Measurements from ENCODE around the gene FOXO1.
A peak's percentile ranks its signal among the peaks of the same experiment; 100 is the strongest.

FOXO1 gene

DNA sequence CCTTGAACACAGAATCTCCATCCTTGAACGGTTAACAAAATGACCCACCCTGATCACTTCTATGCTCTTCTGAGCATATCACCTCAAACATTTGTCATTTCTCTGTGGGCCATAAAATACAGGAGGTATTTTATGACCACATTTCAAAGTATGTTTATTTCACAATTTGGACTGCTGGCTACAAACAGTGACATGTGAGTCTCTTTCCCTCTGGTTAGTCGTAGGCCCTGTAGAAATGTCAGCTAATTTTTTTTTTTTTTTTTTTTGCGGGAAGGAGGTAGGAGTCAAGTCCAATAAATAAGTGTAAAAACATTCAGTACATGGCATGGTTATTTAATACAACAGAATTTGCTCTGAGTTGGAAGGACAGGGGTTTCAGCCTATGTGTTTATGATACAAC lies 70.7 kb downstream of the FOXO1 start:
- H3K4me3 Mint-ChIP-seq = no peak overlapping the region
- H3K27me3 Mint-ChIP-seq = no peaks in the 10 kb centered on the region
- H3K27ac Mint-ChIP-seq = peak overlapping the region; percentile 92
- H3K9me3 Mint-ChIP-seq = no peaks in the 10 kb centered on the region
- peaks cover 96% of the 10 kb centered on the region for H3K4me1 Mint-ChIP-seq (ENCODE audit: low read depth)
- H3K36me3 Mint-ChIP-seq (ENCODE audit: low read depth) = peaks cover 38% of the 10 kb centered on the region
- DNase-seq = no peak

DNA sequence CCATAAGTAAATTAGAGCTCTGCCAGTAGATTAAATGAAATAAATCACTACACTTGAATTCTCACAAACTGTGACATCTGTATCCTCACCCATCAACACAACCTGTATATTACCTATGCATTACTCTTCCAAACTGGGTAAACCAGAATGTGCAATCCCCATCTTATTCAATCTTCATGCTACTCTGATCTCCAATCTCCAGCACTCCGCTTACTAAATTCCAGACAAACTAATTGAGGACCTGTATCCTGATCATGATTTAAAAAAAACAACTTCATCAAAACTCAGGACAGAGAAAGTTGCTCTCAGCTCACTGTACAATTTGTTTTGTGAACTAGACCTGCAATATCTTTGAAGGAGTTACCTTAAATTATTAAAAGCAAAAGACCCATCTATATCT lies 74.4 kb downstream of the FOXO1 start:
- Mint-ChIP-seq H3K27ac (peak overlapping the region; percentile 56), H3K4me3 (no peak overlapping the region), H3K9me3 (no peaks in the 10 kb centered on the region), H3K36me3 (ENCODE audit: low read depth) (peaks cover 32% of the 10 kb centered on the region), H3K4me1 (ENCODE audit: low read depth) (peaks cover 96% of the 10 kb centered on the region), H3K27me3 (no peaks in the 10 kb centered on the region)
- DNase-seq = no peak

GRCh38 chr13:40591091-40591490 lies 75.3 kb downstream of the FOXO1 start:
- DNase-seq = no peak
- peak overlapping the region; percentile 87 for H3K27ac Mint-ChIP-seq
- H3K4me1 Mint-ChIP-seq (ENCODE audit: low read depth) = peaks cover 96% of the 10 kb centered on the region
- peaks cover 37% of the 10 kb centered on the region for H3K36me3 Mint-ChIP-seq (ENCODE audit: low read depth)
- H3K4me3 Mint-ChIP-seq = no peak overlapping the region
- H3K9me3 Mint-ChIP-seq = no peaks in the 10 kb centered on the region
- H3K27me3 Mint-ChIP-seq = no peaks in the 10 kb centered on the region

DNA sequence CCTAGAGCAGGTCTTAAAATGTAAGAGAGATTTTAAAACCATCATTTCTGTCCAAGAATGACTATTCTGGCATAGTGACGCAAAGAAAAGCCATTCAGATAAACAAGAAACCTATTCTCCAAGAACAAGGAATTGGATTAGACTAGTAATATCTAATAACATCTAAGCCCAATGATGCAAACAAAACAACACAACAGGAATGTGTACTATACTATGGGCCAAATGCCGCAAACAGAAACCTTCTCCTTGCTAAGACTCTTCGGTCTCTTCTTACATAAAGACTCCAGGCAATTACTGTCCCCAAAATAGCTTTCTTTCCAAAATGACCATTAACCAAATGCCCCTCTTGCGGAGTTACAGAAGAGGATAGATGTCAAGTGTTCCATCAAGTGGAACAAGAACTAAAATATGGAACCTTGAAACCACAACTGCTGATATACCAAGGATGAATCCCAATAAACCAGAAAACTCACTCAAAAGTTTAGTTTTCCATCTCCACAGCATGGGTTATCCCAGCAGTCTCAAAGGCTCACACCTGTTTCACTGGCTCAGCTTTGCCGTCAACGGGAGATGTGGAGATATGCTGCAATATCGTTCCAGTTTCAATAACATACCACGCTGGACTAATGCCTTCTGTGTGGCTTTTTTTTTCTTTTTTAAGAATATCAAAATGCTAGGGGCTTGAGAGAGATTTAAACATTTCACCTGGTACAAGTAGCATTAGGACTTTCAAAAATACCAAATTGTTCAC lies 76.2 kb downstream of the FOXO1 start:
- no peak for DNase-seq
- H3K9me3 Mint-ChIP-seq = no peaks in the 10 kb centered on the region
- H3K36me3 Mint-ChIP-seq (ENCODE audit: low read depth) = peaks cover 41% of the 10 kb centered on the region
- peak overlapping the region; percentile 87 for H3K27ac Mint-ChIP-seq
- H3K4me3 Mint-ChIP-seq = peak overlapping the region; percentile 35
- peaks cover 96% of the 10 kb centered on the region for H3K4me1 Mint-ChIP-seq (ENCODE audit: low read depth)
- no peaks in the 10 kb centered on the region for H3K27me3 Mint-ChIP-seq

DNA sequence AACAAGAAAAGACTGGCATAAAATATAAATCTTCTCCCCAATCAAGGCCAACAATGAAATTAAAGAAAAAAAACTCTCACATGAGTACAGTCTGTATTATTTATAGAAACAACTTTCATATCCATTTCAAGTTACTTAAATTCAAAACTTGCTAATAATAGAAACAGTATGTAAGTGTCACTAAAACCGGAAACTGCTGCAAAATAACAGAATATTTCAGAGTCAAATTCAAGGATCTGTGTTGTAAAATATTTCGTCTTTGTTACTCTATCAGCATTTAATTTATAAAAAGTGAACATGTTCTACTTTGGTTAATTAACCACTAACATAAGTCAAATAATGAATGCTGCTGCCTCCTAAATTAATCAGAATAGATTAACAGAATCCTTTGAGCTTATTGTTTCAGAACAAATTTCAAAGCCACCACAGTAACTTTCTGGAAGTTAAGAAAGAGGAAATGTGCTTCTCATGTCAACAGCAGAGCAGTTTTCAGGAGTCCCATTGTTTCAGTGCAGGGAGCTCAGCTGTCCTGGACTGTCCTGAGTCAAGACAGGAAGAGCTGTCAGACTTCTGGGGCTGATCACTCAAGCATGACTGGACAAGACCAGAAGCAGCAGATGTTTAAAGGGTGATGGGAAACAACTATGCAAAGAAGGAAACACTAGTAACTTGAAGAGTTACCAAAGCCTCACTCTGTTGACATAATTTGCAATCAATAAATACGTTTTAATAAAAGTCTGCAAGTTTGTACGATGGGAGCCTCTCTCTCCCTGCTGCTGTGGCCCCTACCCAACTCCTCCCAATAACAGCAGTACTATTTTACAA lies 76.9 kb downstream of the FOXO1 start:
- H3K4me1 Mint-ChIP-seq (ENCODE audit: low read depth) = peaks cover 97% of the 10 kb centered on the region
- peaks cover 45% of the 10 kb centered on the region for H3K36me3 Mint-ChIP-seq (ENCODE audit: low read depth)
- no peaks in the 10 kb centered on the region for H3K9me3 Mint-ChIP-seq
- DNase-seq = no peak
- no peaks in the 10 kb centered on the region for H3K27me3 Mint-ChIP-seq
- peak overlapping the region; percentile 35 for H3K4me3 Mint-ChIP-seq
- peak overlapping the region; percentile 87 for H3K27ac Mint-ChIP-seq

- peaks cover 7% of the 10 kb centered on the region for H3K9me3 Mint-ChIP-seq
- H3K4me3 Mint-ChIP-seq = no peak overlapping the region
- H3K27me3 Mint-ChIP-seq = no peaks in the 10 kb centered on the region
- peaks cover 93% of the 10 kb centered on the region for H3K4me1 Mint-ChIP-seq (ENCODE audit: low read depth)
- no peak for DNase-seq
- H3K27ac Mint-ChIP-seq = peak overlapping the region; percentile 82
- H3K36me3 Mint-ChIP-seq (ENCODE audit: low read depth) = peaks cover 54% of the 10 kb centered on the region
Measured at GRCh38 chr13:40588101-40588500, 78.3 kb downstream of the FOXO1 start.

DNA sequence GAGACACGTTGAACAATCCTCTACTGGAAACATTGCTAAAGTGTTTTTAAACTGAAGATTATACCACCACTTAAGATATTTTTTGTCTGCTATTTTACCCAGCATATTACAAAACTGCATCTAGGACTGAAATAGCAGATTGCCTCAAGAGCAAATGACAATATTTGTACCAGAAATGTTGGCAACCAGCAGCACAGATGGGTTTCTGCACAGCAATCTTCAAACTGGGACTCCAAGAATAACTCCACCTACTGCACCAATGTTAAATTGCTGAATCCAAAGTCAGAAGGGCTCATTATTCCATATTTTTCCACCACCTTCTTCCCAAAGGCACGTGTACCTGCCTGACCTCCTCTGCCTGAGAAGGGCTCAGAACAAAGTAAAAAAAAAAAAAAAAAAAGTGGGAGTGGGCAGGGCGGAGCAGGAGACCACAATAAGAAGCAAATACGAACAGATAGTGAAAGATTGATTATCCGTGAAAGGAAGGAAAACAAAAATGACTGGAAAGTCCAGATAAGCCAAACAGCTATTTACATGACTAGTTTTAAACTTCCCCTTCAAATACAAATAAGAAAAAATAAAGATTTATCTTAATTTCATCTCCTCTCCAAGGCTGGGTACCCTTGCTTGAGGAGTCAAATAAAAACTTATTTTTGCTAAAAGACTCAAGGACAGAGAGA lies 79.4 kb downstream of the FOXO1 start:
- no peak overlapping the region for H3K4me3 Mint-ChIP-seq
- no peaks in the 10 kb centered on the region for H3K27me3 Mint-ChIP-seq
- DNase-seq = no peak
- H3K27ac Mint-ChIP-seq = peak overlapping the region; percentile 74
- H3K4me1 Mint-ChIP-seq (ENCODE audit: low read depth) = peaks cover 94% of the 10 kb centered on the region
- peaks cover 7% of the 10 kb centered on the region for H3K9me3 Mint-ChIP-seq
- peaks cover 59% of the 10 kb centered on the region for H3K36me3 Mint-ChIP-seq (ENCODE audit: low read depth)

DNA sequence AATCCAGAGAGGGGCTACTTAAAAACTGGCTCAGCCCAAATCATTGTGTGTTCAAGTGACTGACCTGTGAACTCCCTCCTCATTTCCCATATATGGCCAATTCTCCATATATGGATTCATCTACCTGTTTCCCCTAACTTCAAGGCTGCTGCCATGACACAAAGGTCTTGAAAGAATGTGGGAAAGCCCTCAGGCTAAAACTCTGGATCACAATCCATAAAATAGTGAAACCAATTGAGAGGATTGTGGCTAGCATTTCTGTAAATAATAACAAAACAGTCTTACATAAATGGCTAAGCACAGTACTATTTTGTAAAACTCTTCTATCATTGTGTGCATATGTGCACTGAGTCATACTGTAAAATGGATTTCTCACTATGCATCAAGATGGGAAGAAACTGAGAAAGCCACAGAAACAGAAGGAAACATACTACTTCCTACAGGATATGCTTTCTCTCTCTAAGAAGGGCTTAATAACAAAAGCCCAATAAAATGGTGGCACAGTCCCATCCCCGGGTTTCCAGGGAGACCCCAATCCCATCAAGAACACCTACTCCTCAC lies 80.5 kb downstream of the FOXO1 start:
- no peak for DNase-seq
- H3K9me3 Mint-ChIP-seq = peaks cover 7% of the 10 kb centered on the region
- no peaks in the 10 kb centered on the region for H3K27me3 Mint-ChIP-seq
- peak overlapping the region; percentile 74 for H3K27ac Mint-ChIP-seq
- H3K4me1 Mint-ChIP-seq (ENCODE audit: low read depth) = peaks cover 94% of the 10 kb centered on the region
- no peak overlapping the region for H3K4me3 Mint-ChIP-seq
- H3K36me3 Mint-ChIP-seq (ENCODE audit: low read depth) = peaks cover 52% of the 10 kb centered on the region

DNA sequence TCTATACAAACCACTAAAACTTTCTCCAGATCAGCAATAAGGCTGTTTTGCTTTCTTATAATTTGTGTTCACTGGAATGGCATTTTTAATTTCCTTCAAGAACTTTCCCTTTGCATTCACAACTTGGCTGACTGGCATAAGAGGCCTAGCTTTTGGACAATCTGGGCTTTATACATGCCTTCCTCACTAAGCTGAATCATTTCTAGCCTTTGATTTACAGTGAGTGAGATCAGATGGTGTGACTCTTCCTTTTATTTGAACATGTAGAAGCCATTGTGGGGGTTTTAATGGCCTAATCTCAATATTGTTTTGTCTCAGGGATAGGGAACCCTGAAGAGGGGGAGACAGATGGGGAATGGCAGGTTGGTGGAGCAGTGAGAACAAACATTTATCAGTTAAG lies 82.7 kb downstream of the FOXO1 start:
- Mint-ChIP-seq H3K27ac (peak overlapping the region; percentile 72), H3K4me1 (ENCODE audit: low read depth) (peaks cover 94% of the 10 kb centered on the region), H3K27me3 (no peaks in the 10 kb centered on the region), H3K36me3 (ENCODE audit: low read depth) (peaks cover 43% of the 10 kb centered on the region), H3K4me3 (no peak overlapping the region), H3K9me3 (peaks cover 7% of the 10 kb centered on the region)
- no peak for DNase-seq

DNA sequence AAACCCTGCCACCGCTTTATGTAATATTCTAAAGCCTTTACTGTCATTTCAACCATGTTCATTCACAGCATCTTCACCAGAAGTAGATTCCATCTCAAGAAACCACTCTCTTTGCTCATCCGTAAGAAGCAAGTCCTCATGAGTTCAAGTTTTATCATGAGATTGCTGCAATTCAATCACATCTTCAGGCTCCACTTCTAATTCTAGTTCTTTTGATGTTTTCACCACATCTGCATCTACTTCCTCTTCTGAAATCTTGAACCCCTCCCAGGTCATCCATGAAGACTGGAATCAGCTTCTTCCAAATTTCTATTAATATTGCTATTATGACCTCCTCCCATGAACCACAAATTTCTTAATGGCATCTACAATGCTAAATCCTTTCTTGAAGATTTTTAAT lies 83.9 kb downstream of the FOXO1 start:
- H3K36me3 Mint-ChIP-seq (ENCODE audit: low read depth) = peaks cover 43% of the 10 kb centered on the region
- peaks cover 7% of the 10 kb centered on the region for H3K9me3 Mint-ChIP-seq
- DNase-seq = no peak
- peaks cover 94% of the 10 kb centered on the region for H3K4me1 Mint-ChIP-seq (ENCODE audit: low read depth)
- H3K4me3 Mint-ChIP-seq = no peak overlapping the region
- H3K27me3 Mint-ChIP-seq = no peaks in the 10 kb centered on the region
- peak overlapping the region; percentile 72 for H3K27ac Mint-ChIP-seq

- H3K4me1 Mint-ChIP-seq (ENCODE audit: low read depth) = peaks cover 94% of the 10 kb centered on the region
- no peaks in the 10 kb centered on the region for H3K27me3 Mint-ChIP-seq
- peak overlapping the region; percentile 22 for H3K4me3 Mint-ChIP-seq
Measured at GRCh38 chr13:40581277-40581579, 85.2 kb downstream of the FOXO1 start.

GRCh38 chr13:40580566-40581276 lies 85.7 kb downstream of the FOXO1 start:
- Mint-ChIP-seq H3K27me3 (no peaks in the 10 kb centered on the region), H3K4me1 (ENCODE audit: low read depth) (peaks cover 94% of the 10 kb centered on the region), H3K4me3 (no peak overlapping the region), H3K27ac (peak overlapping the region; percentile 88), H3K36me3 (ENCODE audit: low read depth) (peaks cover 44% of the 10 kb centered on the region), H3K9me3 (peaks cover 7% of the 10 kb centered on the region)
- DNase-seq = no peak

More at GRCh38 chr13:40581277-40581579, 85.2 kb downstream of the FOXO1 start:
- peak overlapping the region; percentile 88 for H3K27ac Mint-ChIP-seq
- H3K36me3 Mint-ChIP-seq (ENCODE audit: low read depth) = peaks cover 44% of the 10 kb centered on the region
- H3K9me3 Mint-ChIP-seq = peaks cover 7% of the 10 kb centered on the region
- DNase-seq = no peak

DNA sequence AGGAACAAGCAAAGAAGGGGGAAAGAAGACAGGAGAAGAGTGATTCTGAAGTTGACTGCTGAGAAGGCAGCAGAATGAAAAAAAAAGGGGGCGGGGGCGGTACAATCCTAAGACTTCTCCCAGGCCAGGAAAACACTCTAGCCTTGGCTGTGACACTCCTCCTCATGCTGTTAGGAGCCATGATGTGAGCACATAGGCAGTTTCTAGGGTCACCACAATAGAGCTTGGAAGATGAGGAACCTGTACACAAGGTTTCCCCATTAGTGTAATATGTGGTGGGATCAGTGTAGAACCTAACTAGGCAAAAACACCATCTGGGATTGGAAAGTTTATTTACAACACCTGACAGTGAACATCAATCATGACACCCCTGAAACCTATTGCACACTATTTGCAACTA lies 86.9 kb downstream of the FOXO1 start:
- H3K9me3 Mint-ChIP-seq = peaks cover 7% of the 10 kb centered on the region
- H3K4me1 Mint-ChIP-seq (ENCODE audit: low read depth) = peaks cover 94% of the 10 kb centered on the region
- peak overlapping the region; percentile 88 for H3K27ac Mint-ChIP-seq
- H3K36me3 Mint-ChIP-seq (ENCODE audit: low read depth) = peaks cover 42% of the 10 kb centered on the region
- H3K4me3 Mint-ChIP-seq = no peak overlapping the region
- no peaks in the 10 kb centered on the region for H3K27me3 Mint-ChIP-seq
- no peak for DNase-seq

DNA sequence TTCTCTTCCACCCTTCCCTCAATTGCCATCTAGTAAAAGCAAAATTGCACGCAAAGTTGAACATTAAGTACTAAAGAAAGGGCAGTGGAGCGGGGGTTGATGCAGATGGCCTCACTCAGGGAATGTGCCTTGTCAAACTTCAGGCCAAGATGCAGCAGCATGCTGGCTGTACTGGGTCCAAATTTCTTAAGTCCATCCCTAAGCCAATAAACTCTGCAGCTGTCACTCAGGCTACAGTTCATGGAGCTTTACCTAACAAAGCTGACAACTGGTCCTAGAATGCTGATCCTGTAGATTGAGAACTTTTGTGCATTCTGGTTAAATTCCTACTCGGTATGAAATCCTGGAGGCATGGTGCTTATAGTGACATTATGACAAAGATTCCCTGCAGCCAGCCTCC lies 88.4 kb downstream of the FOXO1 start:
- Mint-ChIP-seq H3K9me3 (no peaks in the 10 kb centered on the region), H3K27ac (peak overlapping the region; percentile 72), H3K36me3 (ENCODE audit: low read depth) (peaks cover 44% of the 10 kb centered on the region), H3K4me3 (no peak overlapping the region), H3K4me1 (ENCODE audit: low read depth) (peaks cover 97% of the 10 kb centered on the region), H3K27me3 (no peaks in the 10 kb centered on the region)
- DNase-seq = no peak

Measured in activated T-cell treated with anti-CD3 and anti-CD28 coated beads, Interleukin-2, amount 50 U/mL, for 24 hours (primary cell).